HFFc6 (cell line): ENCODE results near the gene KRT79. TPM values are rescaled to one million over a fixed set of nuclear protein-coding genes. Genes with fewer than 3 reads are reported as not detected.

ENCODE experiments used
- DNase-seq: peaks from one replicate; pipeline ENCODE4 v3.0.0-alpha.2; 2018
- H3K27ac Mint-ChIP-seq: 2 replicates; pipeline ENCODE4 v1.8.0; 2020; ENCODE audit warnings: mild to moderate bottlenecking, mixed read lengths
- H3K27me3 Mint-ChIP-seq: 2 replicates; pipeline ENCODE4 v1.8.0; 2021; ENCODE audit warnings: mild to moderate bottlenecking, moderate library complexity, mixed read lengths; ENCODE audit not compliant: insufficient read depth
- H3K36me3 Mint-ChIP-seq: 2 replicates; pipeline ENCODE4 v1.8.0; 2021; ENCODE audit warnings: low read depth, mixed read lengths
- H3K4me1 Mint-ChIP-seq: 2 replicates; pipeline ENCODE4 v1.8.0; 2020; ENCODE audit warnings: low read depth, mixed read lengths
- H3K4me3 Mint-ChIP-seq: 2 replicates; pipeline ENCODE4 v1.8.0; 2020; ENCODE audit warnings: mild to moderate bottlenecking, moderate library complexity, mixed read lengths
- H3K9me3 Mint-ChIP-seq: 2 replicates; pipeline ENCODE4 v1.8.0; 2020; ENCODE audit warnings: mild to moderate bottlenecking, mixed read lengths
- total RNA-seq, 6 experiments: library from RNA; stranded (reverse); fragmentation: NEBNext Ultra II Directional; extraction: Animal tissue kit (Norgen Biotek cat#: 25700); gene quantifications; 2 replicates in 1 of 6; 3 replicates in 5 of 6; pipeline ENCODE4 v1.2.3, GENCODE V29; 2021
- TF ChIP-seq, protein P1 (sequence below): fragments of 200-600 bp; sonication (generic); IDR thresholded peaks from 2 replicates; pipeline ENCODE4 v1.5.0; 2021; ENCODE audit warnings: antibody characterized with exemption, mild to moderate bottlenecking

KRT79 gene
- total RNA-seq, 6 experiments from 2014 or later = not detected

DNA sequence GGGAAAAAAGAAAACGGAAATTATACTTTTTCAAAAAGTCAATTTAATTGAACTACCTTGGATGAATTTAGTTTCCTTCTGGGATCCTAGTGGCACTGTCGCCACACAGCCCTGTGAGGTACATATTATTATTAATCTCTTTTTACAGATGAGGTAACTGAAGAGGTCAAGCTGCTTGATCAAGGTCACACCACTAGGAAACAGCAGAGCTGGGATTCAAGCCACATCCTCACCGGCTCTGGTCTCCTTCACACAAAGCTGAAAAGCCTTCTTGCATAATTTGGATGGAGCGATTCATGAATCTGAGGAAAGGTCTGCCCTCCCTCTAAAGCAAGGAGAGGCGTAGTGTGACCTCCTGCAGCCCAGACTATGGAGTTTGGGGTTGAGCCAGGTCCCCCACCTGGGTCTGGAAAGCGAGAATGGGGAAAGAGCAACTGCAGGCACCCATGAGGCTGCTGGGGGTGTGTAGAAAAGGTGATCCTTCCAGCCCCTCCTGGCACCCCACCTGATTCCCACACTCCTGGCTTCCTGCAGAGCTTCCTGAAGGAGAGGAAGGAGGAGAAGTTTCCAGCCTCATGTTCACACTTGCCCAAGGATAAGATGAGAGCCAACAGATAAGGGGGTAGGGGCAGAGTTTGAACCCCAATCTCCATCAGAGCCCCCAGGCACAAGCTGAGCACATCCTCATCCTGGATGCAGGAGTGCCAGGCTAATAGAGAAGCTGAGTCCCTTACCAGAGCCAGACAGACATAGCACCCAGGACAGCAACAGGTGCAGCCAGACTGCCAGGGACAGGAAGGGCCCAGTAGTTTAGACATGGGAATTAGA is 3.9 kb upstream of the KRT79 start:
- Mint-ChIP-seq H3K36me3 (no peaks in the 10 kb centered on the region), H3K9me3 (no peaks in the 10 kb centered on the region), H3K4me1 (peaks cover 36% of the 10 kb centered on the region), H3K27ac (peak overlapping the region; percentile 92), H3K27me3 (peaks cover 12% of the 10 kb centered on the region), H3K4me3 (no peak overlapping the region)
- DNase-seq = no peak
- TF ChIP-seq, protein P1, sequence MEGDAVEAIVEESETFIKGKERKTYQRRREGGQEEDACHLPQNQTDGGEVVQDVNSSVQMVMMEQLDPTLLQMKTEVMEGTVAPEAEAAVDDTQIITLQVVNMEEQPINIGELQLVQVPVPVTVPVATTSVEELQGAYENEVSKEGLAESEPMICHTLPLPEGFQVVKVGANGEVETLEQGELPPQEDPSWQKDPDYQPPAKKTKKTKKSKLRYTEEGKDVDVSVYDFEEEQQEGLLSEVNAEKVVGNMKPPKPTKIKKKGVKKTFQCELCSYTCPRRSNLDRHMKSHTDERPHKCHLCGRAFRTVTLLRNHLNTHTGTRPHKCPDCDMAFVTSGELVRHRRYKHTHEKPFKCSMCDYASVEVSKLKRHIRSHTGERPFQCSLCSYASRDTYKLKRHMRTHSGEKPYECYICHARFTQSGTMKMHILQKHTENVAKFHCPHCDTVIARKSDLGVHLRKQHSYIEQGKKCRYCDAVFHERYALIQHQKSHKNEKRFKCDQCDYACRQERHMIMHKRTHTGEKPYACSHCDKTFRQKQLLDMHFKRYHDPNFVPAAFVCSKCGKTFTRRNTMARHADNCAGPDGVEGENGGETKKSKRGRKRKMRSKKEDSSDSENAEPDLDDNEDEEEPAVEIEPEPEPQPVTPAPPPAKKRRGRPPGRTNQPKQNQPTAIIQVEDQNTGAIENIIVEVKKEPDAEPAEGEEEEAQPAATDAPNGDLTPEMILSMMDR = no peak

DNA sequence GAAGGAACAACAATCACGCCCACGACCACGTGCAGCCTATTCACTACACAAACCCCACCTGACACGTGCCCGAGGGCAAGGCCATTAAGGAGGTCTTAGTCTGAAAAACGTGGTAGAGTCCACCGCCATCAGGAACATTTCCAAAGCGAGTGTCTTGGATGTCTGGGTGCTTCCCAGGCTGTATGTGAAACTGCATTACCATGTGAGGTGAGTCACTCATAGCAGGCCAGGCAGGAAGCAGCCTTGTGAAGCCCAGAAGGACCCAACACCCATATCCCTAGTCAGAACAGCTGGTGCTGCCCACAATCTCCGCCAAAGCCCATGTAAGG is 3.3 kb upstream of the KRT79 start:
- Mint-ChIP-seq H3K27me3 (peaks cover 10% of the 10 kb centered on the region), H3K36me3 (no peaks in the 10 kb centered on the region), H3K27ac (peak overlapping the region; percentile 92), H3K4me3 (peak overlapping the region; percentile 76), H3K9me3 (no peaks in the 10 kb centered on the region), H3K4me1 (peaks cover 36% of the 10 kb centered on the region)
- DNase-seq = peak; percentile 73
- TF ChIP-seq, protein P1 = no peak

DNA sequence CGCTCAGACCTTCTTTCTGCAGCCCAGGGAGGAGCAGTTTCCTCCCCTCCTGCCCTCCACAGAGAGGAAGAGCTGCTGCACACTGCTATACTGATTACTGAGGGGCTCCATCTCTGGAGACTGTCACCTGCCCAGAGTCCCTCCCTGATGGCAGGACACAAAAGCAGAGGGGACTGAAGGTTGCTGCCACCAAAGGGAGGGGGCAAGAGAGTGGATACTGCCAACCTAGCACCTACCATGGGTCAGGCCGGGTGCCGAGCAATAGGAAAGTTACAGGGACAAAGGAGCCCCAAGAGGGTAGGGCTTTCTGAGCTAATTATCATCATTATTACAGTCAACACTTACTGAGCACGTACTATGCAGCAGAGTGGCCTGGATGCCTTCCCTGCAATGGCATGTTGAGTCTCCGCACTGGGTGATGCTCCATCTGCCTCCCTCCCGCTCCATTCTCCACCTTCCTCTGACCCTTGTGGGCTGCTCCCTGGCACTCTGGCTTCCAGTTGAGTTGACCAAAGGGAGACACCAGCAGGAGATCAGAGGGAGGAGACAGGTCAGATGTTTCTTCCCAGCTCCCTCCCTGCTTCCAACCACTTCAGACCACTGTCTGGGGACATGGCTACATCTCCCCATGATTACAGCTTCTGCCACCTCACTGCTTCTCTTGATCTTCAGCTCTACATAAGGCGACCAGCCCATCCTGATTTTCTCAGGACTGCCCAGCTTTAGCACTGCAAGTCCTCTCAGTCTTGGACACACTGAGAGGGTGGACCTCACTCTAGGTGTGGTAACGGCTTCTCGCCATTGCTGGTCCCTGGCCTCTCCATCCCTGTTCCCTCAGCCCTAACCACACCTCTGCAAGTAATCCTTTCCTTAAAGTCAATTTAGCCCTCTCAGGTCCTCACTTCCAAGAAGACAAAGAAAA is 2.6 kb upstream of the KRT79 start:
- Mint-ChIP-seq H3K9me3 (no peaks in the 10 kb centered on the region), H3K4me1 (peaks cover 36% of the 10 kb centered on the region), H3K36me3 (no peaks in the 10 kb centered on the region), H3K27me3 (peaks cover 5% of the 10 kb centered on the region), H3K27ac (peak overlapping the region; percentile 92), H3K4me3 (peak overlapping the region; percentile 76)
- TF ChIP-seq, protein P1 = no peak
- DNase-seq = no peak

DNA sequence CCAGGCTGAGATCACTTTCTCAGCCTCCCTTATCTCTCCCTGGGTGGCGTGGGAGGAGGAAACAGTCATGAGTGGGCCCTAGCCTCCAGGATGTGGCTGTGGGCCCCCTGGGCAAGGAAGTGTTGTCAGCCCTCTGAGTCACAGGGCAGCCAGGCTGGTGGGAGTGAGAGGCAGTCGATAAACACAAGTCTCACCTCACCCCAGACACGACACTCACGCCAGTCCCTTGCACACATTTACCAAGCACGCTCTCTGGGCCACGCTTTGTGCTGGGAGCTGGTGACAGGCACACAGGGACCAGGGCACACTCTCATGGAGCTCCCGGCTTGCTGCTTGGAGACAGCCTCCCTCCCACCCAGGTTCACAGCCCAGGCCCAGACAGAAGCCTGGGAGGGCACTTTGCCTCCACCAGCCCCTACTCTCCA is 1.9 kb upstream of the KRT79 start:
- Mint-ChIP-seq H3K27ac (peak overlapping the region; percentile 92), H3K9me3 (no peaks in the 10 kb centered on the region), H3K4me1 (peaks cover 36% of the 10 kb centered on the region), H3K27me3 (peaks cover 5% of the 10 kb centered on the region), H3K36me3 (no peaks in the 10 kb centered on the region), H3K4me3 (peak overlapping the region; percentile 23; the same call in 1 of the 2 replicates)
- peak; percentile 51 for DNase-seq
- TF ChIP-seq, protein P1 = no peak

DNA sequence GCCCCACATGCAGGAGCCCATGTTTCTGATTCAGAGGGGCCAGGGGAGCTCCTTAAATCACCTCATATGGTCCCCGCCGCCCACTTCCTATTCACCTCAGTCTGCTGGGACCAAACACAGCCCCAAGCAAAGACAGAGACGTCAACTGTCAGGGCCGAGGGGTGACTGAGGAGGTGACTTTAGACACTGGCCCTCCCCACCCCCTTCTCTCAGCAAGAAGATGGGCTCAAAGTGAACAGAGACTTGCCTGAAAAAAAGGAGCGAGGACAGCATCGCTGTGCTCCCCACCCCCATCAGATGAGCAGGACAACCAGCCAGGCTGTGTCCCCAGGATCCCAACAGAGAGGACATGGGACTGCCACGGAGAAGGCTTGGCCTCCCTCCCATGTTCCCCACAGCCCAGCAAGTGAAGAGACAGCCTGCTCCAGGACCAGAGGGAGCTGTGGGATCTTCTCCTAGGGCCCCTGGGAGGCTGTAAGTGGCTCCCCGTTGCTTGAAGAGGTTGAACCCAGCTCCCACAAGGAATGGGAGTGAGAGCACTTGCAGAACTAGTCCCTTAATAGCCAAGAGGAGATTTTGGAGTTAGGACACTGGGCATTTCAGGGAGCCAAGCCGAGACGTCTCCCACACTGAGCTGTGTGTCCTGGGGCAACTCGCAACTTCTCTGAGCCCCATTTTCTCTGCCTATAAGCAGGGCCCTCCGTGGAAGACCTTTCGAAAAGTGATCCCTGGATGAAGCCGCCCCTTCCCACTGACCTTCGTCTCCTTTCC is 1.3 kb upstream of the KRT79 start:
- TF ChIP-seq, protein P1 = no peak
- no peak for DNase-seq
- peak overlapping the region; percentile 92 for H3K27ac Mint-ChIP-seq

More for the DNA sequence above, 1.3 kb upstream of the KRT79 start:
- Mint-ChIP-seq H3K9me3 (no peaks in the 10 kb centered on the region), H3K4me1 (peaks cover 36% of the 10 kb centered on the region), H3K36me3 (no peaks in the 10 kb centered on the region), H3K4me3 (peak overlapping the region; percentile 23; the same call in 1 of the 2 replicates), H3K27me3 (peaks cover 5% of the 10 kb centered on the region)
